ENCODE results near the gene SLC8A1.

Gene SLC8A1

DNA sequence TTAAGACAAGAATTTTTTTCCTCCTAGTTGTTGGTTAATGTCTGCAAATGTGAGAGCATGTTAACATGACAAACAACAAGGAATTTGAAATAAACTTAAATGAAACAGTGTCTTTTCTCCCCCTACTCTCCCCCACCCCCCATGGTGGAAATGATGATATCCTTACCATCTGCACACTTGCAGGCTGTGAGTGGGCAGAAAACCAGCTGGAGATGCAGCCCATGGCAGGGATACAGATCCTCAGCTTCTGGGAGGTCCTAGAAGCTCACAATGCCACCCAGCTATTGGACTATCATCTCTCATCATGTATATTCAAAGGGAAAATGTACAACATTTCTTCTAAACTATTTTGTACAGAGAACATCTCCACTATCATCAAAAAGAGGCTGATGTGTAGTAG lies 196.8 kb downstream of the SLC8A1 start:
- peak in 6 of 10 donors; percentile 16 to 87 (median 53) for DNase-seq

GRCh38 chr2:40254611-40255010 lies 197.3 kb downstream of the SLC8A1 start:
- no peak for DNase-seq
- intact Hi-C loops (cut with DNase I) = no loop called here

More for the DNA sequence above, 196.8 kb downstream of the SLC8A1 start:
- intact Hi-C loops (cut with DNase I) = no loop called here

- intact Hi-C loops (cut with DNase I) = no loop called here
- no peak for DNase-seq
Observed at GRCh38 chr2:40251137-40251536, 200.8 kb downstream of the SLC8A1 start.

- intact Hi-C loops (cut with DNase I) = no loop called here
- DNase-seq = no peak
Observed at GRCh38 chr2:40249577-40249976, 202.3 kb downstream of the SLC8A1 start.

- intact Hi-C loops (cut with DNase I) = no loop called here
- DNase-seq = no peak
Observed at GRCh38 chr2:40248294-40248693, 203.6 kb downstream of the SLC8A1 start.

DNA sequence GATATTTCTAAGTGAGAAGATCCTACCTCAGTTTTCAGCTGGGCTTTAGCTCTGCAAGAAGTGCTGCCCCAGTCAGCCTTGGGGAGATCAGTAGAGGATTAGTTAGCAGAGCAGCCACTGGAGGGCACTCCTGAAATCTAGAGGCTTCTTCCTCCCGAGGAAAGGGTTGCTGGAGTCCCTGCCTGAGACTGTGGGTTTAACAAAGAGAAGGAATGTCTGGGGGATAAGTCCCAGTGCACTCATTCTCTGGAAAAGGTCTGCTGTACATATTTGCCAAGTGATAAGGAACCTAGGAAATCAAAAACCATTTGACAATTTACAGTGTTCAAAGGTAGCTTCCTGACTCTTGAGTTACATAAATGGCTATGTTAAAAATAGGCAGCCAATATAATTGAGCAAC lies 207.2 kb downstream of the SLC8A1 start:
- intact Hi-C loops (cut with DNase I) = no loop called here
- DNase-seq = peak in 4 of 10 donors; percentile 12 to 33 (median 26)

- intact Hi-C loops (cut with DNase I) = no loop called here
- DNase-seq = no peak
Observed at GRCh38 chr2:40244251-40244650, 207.6 kb downstream of the SLC8A1 start.

GRCh38 chr2:40243581-40244187 lies 208.2 kb downstream of the SLC8A1 start:
- intact Hi-C loops (cut with DNase I) = no loop called here
- DNase-seq = no peak

DNA sequence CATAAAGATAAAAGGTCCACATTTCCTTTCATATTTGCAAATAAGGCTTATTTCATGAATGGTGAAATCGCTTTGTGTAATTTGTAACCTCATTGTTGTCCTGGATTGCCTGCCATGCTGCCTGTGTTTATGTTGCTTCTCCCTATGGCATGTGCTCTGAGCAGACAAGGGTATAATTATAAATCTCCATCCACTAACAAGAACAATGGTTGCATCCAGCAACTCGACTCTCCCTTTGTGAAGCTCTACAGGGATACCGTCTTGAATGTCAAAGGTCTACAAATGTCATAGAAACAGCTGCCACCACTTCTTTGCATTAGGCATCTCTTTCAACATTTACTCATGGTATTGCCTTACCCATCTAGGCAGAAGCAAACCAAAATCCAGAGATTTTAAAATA lies 209.6 kb downstream of the SLC8A1 start:
- DNase-seq = no peak
- intact Hi-C loops (cut with DNase I) = no loop called here

DNA sequence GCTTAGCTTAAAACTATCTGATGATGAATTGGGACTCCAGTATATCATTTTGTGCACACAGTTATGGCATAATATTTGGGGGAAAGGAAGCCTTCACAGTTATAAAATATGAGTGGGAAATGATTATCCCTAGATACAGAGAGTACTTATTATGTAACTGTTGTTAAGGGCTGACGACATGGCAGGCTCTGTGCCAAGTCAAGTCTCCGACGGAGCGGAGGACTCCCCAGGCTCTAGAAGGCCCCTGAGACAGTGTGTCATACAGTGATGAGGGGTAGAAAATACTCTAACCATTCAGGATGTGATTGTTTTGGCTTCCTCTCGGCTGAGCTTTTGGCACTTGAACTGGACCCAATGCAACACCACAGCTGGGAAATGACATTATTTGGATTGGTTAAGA lies 211.8 kb downstream of the SLC8A1 start:
- intact Hi-C loops (cut with DNase I) = no loop called here
- DNase-seq = peak in 5 of 10 donors; percentile 18 to 85 (median 73)

DNA sequence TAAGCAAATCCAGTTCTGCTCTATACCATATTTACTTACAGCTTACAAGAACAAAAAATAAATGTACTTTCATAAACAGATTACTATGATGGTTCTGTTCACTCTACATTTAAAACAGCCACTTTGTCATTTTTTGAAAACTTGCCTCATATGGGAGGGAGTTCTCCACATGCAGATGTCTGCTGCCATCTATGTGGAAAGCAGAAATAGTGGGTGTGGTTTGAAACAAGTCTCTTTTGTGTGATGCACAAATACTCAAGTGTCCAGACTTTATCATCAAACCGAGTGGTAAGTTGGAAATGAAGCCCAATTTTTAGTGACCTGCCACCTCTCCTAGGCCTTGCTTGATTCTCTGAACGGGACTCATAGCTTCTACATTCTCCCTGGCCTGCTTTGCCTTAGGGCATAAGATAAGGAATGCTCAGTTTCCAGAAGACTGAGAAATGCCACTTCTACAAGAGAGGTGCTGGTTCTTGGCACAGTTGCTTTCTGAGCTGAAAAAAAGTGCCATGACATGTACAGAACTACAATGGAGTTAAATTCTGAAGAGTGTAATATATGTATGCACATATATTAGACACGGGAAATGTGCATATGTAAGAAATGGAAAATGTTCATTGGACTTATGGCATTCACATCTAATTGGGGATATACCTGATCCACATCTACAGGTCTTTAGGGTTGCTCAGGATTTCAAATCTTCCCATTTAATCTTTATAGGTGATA lies 221.0 kb downstream of the SLC8A1 start:
- intact Hi-C loops (cut with DNase I) = no loop called here
- DNase-seq = no peak

DNA sequence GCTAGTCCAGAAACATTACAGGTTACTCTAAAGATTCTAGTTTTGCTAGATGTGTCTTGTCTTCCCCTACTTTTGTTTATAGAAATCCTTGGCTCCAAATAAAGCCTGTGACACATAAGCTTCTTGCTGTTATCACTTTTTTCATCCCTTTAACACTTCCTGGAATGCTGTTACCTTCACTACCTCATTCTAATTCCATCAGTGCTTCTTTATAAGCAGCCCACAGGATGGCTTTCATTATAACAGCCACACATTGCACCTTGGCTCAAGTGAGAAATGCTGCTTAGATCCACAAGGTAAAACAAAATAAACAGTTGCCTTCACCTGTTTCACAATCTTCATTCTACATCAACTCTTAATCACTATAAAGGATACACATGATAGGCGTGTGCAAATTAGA lies 221.7 kb downstream of the SLC8A1 start:
- intact Hi-C loops (cut with DNase I) = no loop called here
- DNase-seq = no peak

GRCh38 chr2:40228310-40228709 lies 223.6 kb downstream of the SLC8A1 start:
- intact Hi-C loops (cut with DNase I) = no loop called here
- DNase-seq = peak in 3 of 10 donors; percentile 10 to 63 (median 50)

GRCh38 chr2:40227210-40227609 lies 224.7 kb downstream of the SLC8A1 start:
- no peak for DNase-seq
- intact Hi-C loops (cut with DNase I) = no loop called here

DNA sequence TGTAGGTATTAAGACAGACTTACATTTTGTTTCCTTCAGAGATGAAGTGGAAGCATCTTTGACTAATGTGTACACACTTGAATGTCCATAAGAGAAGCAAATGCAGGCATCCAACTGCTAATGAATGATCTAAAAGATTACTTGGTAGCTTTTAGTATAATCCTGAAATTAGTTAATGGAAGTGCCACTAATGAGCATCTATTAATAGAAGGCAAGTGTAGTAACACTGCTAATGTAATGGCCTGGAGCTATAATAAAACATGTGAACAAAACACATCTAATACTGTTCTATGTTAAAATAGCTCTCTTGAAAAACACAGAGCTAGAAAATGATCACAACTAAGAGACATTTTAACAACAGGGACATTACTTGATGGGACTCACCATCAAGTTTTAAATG lies 225.3 kb downstream of the SLC8A1 start:
- intact Hi-C loops (cut with DNase I) = no loop called here
- no peak for DNase-seq

DNA sequence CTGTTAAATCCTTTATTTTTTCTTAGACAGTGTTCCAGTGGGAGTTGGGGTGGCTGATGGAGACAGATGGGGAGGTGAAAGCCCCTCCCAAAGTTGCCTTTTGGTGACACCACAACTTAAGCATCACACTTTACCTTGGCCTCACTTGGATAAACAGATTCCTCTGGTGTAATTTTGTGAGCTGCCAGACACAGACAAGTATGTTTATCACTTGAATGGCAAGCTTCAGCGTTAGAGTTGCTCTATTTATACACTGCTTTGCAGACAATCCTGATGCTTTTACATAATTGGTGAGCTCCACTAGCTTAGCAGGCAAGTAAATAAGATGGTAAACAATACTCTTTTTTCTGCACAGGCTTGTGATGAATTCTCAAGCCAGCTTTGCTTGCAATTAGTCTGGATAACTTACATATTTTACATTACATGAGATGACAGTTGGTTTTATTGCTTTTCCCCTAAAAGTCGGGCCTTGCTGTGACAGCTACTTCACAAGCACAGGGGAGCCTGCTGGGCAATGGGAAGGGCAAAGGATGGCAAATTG lies 226.2 kb downstream of the SLC8A1 start:
- intact Hi-C loops (cut with DNase I) = no loop called here
- DNase-seq = no peak

GRCh38 chr2:40224318-40224717 lies 227.6 kb downstream of the SLC8A1 start:
- DNase-seq = no peak
- intact Hi-C loops (cut with DNase I) = no loop called here

DNA sequence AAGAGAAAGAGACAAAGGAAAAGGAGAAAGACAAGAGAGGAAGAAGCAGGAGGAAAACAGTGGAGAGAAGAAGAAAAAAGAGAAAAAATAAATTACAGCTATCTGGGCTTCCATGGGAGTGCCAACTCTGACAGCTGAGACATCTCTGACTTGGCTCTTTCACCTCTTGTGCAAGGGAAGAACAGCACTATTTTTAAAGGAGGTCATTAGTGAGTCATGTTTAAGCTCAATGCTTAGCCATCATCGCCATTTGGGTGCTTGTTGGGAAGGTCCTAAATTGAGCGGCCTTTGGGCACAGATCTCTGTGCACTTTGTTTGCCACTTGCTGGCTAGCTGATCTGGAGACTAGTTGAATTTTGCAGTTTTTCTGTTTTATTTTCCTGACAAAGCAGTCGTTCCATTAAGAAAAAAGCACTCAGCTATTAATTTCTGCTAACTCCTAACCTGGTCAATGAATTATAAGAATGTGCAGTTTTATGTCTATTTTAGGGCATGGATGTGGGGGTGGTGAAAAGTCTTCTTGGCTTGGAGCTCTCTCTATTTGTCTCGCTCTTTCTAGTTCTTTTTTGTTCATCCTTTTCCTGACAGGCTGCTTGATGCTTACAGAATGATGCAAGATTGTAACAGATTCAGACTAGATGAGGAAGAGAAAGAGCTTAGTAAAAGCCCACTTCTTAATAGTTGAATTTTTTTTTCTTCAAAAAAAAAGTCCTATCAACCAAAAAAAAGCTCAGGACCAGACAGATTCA lies 231.5 kb downstream of the SLC8A1 start:
- DNase-seq = no peak
- intact Hi-C loops (cut with DNase I) = no loop called here

DNA sequence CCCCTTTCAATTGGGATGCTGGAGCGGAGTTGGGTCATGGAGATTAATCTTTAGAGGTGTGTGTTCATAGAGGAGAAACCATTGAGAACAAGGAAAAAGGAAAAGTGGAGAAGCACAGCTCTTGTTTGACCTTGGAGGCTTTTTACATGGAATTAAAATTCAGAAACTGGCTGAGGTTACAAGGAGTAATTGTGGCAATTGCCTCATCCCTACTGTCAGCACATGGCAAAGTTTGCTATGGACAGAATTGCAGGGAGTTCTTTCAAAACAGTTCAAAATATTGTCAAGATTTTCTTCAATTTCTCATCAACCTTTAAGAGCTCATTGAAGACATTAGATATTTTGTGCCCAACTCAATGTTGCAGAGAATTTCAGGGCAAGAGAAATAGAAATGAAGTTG lies 232.7 kb downstream of the SLC8A1 start:
- intact Hi-C loops (cut with DNase I) = no loop called here
- DNase-seq = no peak

DNA sequence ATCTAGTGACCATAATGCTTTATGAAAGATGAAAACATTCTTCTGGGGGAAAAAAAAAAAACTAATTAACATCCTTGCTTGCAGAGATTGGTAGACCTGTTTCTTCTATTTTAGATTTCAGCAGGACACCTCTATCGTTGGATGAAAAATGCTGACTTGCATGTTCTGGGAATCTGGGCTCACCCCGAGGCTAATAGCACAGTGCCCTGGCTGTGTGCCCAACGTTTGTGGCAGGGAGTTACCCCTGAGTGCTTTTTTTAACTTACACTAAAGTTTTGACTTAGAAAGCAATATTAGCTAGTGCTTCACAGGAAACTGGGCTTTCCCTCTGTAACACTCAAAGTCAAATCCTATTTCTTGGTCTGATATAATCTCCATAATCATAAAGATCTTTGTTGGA lies 233.2 kb downstream of the SLC8A1 start:
- intact Hi-C loops (cut with DNase I) = no loop called here
- peak in 1 of 10 donors; percentile 67 for DNase-seq

GRCh38 chr2:40213619-40214018 lies 238.3 kb downstream of the SLC8A1 start:
- intact Hi-C loops (cut with DNase I) = no loop called here
- no peak for DNase-seq
